Gastrocnemius medialis (tissue), 4 donors: ENCODE measurements around the gene POLR3GL. TPM values are rescaled to one million over a fixed set of nuclear protein-coding genes. Genes with fewer than 3 reads are reported as not detected.

ENCODE experiments used
- ATAC-seq, 2 donors: fragments of 150-250 bp; one replicate each; pipeline ENCODE4 v1.9.1; 2016
- DNase-seq, 2 donors: peaks; one replicate each; pipeline ENCODE4 v3.0.0-alpha.2; 2019
- H3K27ac ChIP-seq, 4 donors: fragments of 200-600 bp; sonication (generic); 1 replicate in 1 of 4; 2 replicates in 3 of 4; pipeline ENCODE4 v1.5.1; 2016 to 2018; ENCODE audit warnings: mild to moderate bottlenecking in 2 of 4, moderate library complexity in 1 of 4
- H3K27me3 ChIP-seq, 3 donors: fragments of 200-600 bp; sonication (generic) in 2 of 3; 1 replicate in 1 of 3; 2 replicates in 2 of 3; pipeline versions ENCODE4 v1.5.1 to v1.6.0; 2016 to 2019; ENCODE audit warnings: mild to moderate bottlenecking in 1 of 3, moderate library complexity in 1 of 3
- H3K36me3 ChIP-seq, 2 donors: fragments of 200-600 bp; sonication (generic) in 1 of 2; one replicate each; pipeline ENCODE4 v1.5.1; 2017 to 2018
- H3K4me1 ChIP-seq, 2 donors: fragments of 200-600 bp; sonication (generic) in 1 of 2; one replicate each; pipeline ENCODE4 v1.5.1; 2016 to 2017; ENCODE audit warnings: mild to moderate bottlenecking in 2 of 2
- H3K4me3 ChIP-seq, 4 donors: fragments of 200-600 bp; sonication (generic) in 3 of 4; 1 replicate in 1 of 4; 2 replicates in 3 of 4; pipeline ENCODE4 v1.5.1; 2016 to 2019; ENCODE audit warnings: mild to moderate bottlenecking in 2 of 4
- H3K9me3 ChIP-seq, 3 donors: fragments of 200-600 bp; sonication (generic) in 2 of 3; 1 replicate in 1 of 3; 2 replicates in 2 of 3; pipeline ENCODE4 v1.5.1; 2016 to 2019
- POLR2A ChIP-seq, 2 donors: fragments of 450-650 bp; IDR thresholded peaks; one replicate each; pipeline ENCODE4 v1.6.1; 2017; ENCODE audit warnings: antibody characterized with exemption in 2 of 2, mild to moderate bottlenecking in 2 of 2, moderate library complexity in 2 of 2
- in situ Hi-C, 4 donors: fragments of 200-750 bp; cut with MboI; loops; one replicate each; pipeline versions ENCODE4 v1.15.0 to v1.8.0; 2017; ENCODE audit warnings: low sequenced_read_pairs in 4 of 4
- intact Hi-C: fragments of 100-400 bp; cut with DNase I; formaldehyde crosslinking; loops from one replicate; pipeline ENCODE4 v1.15.1; 2023; ENCODE audit warnings: low total_unique reads
- total RNA-seq, 4 donors: library from RNA; depleted of rRNA; stranded (reverse); fragments of >200 nt; gene quantifications; one replicate each; pipeline versions ENCODE4 v1.1.0 to v1.2.3, GENCODE V29; 2016
- TF ChIP-seq, protein P1 (sequence below), 5 experiments: fragments of 450-650 bp in 3 of 5; fragments of 200-600 bp in 2 of 5; sonication (generic) in 2 of 5; IDR thresholded peaks in 4 of 5; conservative IDR thresholded peaks in 1 of 5; 1 replicate in 4 of 5; 2 replicates in 1 of 5; pipeline ENCODE4 v1.5.1; 2016 to 2019; ENCODE audit warnings: antibody characterized with exemption in 5 of 5, mild to moderate bottlenecking in 3 of 5, moderate library complexity in 3 of 5

POLR3GL gene
- total RNA-seq, 4 donors from 2014 or later, result 43.5 to 78.8 (median 59.4) TPM

DNA sequence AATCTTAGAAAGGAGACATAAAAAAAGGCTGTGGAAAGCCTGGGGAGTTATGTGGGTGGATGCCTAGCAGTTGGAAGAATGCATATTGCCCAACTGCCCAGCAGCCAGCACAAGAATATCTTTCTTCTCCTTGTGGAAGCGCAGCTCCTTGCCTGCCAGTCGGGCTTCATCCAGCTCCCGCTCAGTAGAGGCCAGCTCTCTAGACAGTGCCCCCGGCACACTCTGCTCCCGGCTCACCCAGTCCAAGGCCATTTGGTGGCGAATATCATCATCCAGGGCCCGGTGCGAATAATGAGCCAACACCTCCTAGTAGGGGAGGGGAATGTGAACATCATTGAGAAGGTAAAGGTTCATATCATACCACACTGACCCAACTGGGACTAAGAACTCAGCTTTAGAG, 28.2 kb upstream of the POLR3GL start:
- intact Hi-C loops, result no loop called here
- in situ Hi-C loops, result no loop called here
- Histone ChIP-seq H3K4me1 (peaks cover 41 to 45% of the 10 kb centered on the region in 2 donors), H3K27me3 (no peaks in the 10 kb centered on the region), H3K36me3 (peaks cover 0 to 53% of the 10 kb centered on the region in 2 donors), H3K27ac (peak overlapping the region; percentile 69 to 95 (median 82)), H3K9me3 (no peaks in the 10 kb centered on the region), H3K4me3 (no peak overlapping the region)
- ATAC-seq, result peak; percentile 72 to 93
- TF ChIP-seq, protein P1, sequence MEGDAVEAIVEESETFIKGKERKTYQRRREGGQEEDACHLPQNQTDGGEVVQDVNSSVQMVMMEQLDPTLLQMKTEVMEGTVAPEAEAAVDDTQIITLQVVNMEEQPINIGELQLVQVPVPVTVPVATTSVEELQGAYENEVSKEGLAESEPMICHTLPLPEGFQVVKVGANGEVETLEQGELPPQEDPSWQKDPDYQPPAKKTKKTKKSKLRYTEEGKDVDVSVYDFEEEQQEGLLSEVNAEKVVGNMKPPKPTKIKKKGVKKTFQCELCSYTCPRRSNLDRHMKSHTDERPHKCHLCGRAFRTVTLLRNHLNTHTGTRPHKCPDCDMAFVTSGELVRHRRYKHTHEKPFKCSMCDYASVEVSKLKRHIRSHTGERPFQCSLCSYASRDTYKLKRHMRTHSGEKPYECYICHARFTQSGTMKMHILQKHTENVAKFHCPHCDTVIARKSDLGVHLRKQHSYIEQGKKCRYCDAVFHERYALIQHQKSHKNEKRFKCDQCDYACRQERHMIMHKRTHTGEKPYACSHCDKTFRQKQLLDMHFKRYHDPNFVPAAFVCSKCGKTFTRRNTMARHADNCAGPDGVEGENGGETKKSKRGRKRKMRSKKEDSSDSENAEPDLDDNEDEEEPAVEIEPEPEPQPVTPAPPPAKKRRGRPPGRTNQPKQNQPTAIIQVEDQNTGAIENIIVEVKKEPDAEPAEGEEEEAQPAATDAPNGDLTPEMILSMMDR (IDR thresholded peaks at IDR 0.05 in 4 of 5, conservative IDR thresholded peaks at IDR 0.05 in 1 of 5), result no peak
- TF ChIP-seq POLR2A (IDR thresholded peaks at IDR 0.05), result peak in 1 of 2 donors; percentile 28
- peak in 1 of 2 donors; percentile 81 for DNase-seq

DNA sequence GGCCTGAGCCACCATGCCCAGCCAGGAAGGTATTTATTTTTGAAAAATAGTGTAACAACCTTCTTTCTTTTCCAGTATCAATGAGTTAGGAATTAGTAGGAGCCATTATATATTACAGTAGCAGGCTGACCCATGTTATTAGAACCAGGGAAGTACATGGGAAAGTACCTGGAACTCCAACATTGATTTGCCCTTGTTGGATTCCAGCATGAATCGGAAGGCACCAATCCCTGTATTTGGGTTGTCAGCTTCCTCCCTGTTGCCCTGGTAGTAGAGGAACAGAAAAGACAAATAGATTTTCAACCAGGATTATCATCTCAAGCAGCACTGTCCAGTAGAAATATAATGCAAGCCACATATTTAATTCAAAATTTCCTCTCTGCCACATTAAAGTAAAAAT, 27.1 kb upstream of the POLR3GL start:
- intact Hi-C loops, result no loop called here
- DNase-seq (no peak), ATAC-seq (no peak)
- Histone ChIP-seq H3K4me1 (peaks cover 41 to 45% of the 10 kb centered on the region in 2 donors), H3K9me3 (no peaks in the 10 kb centered on the region), H3K4me3 (no peak overlapping the region), H3K27ac (peak overlapping the region; percentile 69 to 95 (median 82)), H3K36me3 (peaks cover 0 to 58% of the 10 kb centered on the region in 2 donors), H3K27me3 (no peaks in the 10 kb centered on the region)
- no peak for TF ChIP-seq POLR2A (IDR thresholded peaks at IDR 0.05)
- TF ChIP-seq, protein P1 (IDR thresholded peaks at IDR 0.05 in 4 of 5, conservative IDR thresholded peaks at IDR 0.05 in 1 of 5), result no peak
- in situ Hi-C loops, result no loop called here

DNA sequence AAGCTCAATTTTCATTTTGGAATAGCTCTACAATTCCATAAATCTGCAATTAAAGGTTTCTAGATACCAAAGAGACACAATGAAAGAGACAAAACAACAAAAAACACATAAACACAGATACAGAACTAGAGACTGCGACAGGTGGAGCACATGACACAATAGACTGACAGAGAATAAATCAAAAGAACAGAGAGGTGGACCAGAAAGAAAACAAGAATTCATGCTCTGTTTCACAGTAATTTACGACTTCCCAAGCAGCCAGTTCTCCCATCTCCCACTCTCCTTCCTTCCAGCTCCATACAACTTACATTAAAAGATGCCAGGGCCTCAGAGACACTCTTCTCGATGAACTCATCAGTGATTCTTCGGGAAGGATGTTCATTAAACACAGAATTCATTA, 22.1 kb upstream of the POLR3GL start:
- Histone ChIP-seq H3K4me3 (no peak overlapping the region), H3K9me3 (no peaks in the 10 kb centered on the region), H3K36me3 (peaks cover 0 to 63% of the 10 kb centered on the region in 2 donors), H3K27ac (peak overlapping the region; percentile 69 to 97 (median 92)), H3K4me1 (peaks cover 13 to 19% of the 10 kb centered on the region in 2 donors), H3K27me3 (no peaks in the 10 kb centered on the region)
- in situ Hi-C loops (no loop called here), intact Hi-C loops (no loop called here)
- ATAC-seq (no peak), DNase-seq (no peak)
- no peak for TF ChIP-seq POLR2A (IDR thresholded peaks at IDR 0.05)
- TF ChIP-seq, protein P1 (IDR thresholded peaks at IDR 0.05 in 4 of 5, conservative IDR thresholded peaks at IDR 0.05 in 1 of 5), result no peak

DNA sequence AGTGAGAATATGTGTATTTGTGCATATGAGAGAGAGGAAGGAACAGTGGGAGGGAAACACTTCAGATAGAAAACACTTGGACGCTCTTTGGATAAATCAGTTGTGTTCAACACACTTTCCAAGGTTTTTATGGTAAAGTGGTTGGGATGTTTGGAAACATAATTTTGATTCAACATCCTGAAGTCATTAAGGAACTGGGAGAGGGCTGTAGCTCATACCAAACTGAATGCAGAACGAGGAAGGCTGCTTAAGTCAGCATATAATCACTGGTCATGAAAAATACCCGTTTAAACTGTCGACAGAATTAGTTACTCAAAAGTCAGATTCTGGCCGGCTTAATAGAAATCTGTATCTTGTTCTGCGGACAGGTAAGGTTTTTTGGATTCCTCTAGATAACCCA, 21.6 kb upstream of the POLR3GL start:
- no peak for ATAC-seq
- no peak overlapping the region for H3K4me3 ChIP-seq
- no peak for DNase-seq
- no peak for TF ChIP-seq POLR2A (IDR thresholded peaks at IDR 0.05)
- TF ChIP-seq, protein P1 (IDR thresholded peaks at IDR 0.05 in 4 of 5, conservative IDR thresholded peaks at IDR 0.05 in 1 of 5), result no peak
- peaks cover 0 to 60% of the 10 kb centered on the region in 2 donors for H3K36me3 ChIP-seq
- in situ Hi-C loops (no loop called here), intact Hi-C loops (no loop called here)
- H3K9me3 ChIP-seq, result no peaks in the 10 kb centered on the region
- H3K4me1 ChIP-seq, result peaks cover 15 to 24% of the 10 kb centered on the region in 2 donors
- no peaks in the 10 kb centered on the region for H3K27me3 ChIP-seq
- peak overlapping the region; percentile 69 to 97 (median 92) for H3K27ac ChIP-seq

DNA sequence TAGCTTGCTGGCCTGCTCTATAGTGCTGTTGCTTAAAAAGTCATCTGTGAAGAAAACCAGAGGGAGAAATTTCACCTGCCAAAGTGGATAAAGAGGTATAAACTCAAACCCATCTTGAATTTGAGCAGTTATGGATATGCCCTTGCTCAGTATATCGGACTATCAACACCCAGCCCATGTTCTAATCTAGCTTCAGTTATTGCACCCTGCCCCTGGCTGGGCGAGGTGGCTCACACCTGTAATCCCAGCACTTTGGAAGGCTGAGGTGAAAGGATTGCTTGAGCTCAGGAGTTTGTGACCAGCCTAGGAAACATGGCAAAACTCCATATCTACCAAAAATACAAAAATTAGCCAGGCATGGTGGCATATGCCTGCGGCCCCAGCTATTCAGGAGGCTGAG, 20.0 kb upstream of the POLR3GL start:
- H3K27me3 ChIP-seq, result no peaks in the 10 kb centered on the region
- H3K4me1 ChIP-seq, result peaks cover 31 to 37% of the 10 kb centered on the region in 2 donors
- ATAC-seq (no peak), DNase-seq (no peak)
- H3K36me3 ChIP-seq, result peaks cover 0 to 56% of the 10 kb centered on the region in 2 donors
- intact Hi-C loops, result no loop called here
- peak overlapping the region; percentile 88 to 99 (median 96) for H3K27ac ChIP-seq
- no peak for TF ChIP-seq POLR2A (IDR thresholded peaks at IDR 0.05)
- TF ChIP-seq, protein P1 (IDR thresholded peaks at IDR 0.05 in 4 of 5, conservative IDR thresholded peaks at IDR 0.05 in 1 of 5), result no peak
- H3K9me3 ChIP-seq, result no peaks in the 10 kb centered on the region
- H3K4me3 ChIP-seq, result no peak overlapping the region
- in situ Hi-C loops, result no loop called here
